ENCODE results near the gene SZT2.

The SZT2 gene

DNA sequence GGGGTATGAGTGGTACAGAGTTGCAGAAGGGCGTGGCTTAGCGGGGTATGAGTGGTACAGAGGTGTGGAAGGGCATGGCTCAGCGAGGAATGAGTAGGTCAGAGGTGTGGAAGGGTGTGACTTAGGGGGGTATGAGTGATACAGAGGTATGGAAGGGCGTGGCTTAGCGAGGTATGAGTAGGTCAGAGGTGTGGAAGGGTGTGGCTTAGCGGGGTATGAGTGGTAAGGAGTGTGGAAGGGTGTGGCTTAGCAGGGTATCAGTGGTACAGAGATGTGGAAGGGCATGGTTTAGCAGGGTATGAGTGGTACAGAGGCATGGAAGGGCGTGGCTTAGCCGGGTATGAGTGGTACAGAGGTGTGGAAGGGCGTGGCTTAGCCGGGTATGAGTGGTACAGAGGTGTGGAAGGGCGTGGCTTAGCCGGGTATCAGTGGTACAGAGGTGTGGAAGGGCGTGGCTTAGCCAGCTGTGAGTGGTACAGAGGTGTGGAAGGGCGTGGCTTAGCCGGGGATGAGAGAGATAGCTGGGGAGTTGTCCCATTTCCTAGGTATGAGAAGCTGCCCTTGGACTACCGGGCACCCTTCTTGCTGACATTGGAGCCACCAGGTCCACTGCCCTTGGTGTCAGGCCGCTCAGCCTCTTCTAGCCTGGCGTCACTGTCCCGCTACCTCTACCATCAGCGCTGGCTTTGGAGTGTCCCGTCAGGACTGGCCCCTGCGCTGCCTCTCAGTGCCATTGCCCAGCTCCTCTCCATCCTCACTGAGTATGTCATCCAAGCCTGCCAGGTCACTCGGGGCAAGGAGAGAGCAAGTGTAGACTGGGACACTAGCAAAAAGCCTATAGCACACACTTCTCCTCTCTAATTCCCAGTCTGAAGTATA is 34.2 kb downstream of the SZT2 start:
- DNase-seq (ENCODE audit: low read depth): peak; percentile 17

DNA sequence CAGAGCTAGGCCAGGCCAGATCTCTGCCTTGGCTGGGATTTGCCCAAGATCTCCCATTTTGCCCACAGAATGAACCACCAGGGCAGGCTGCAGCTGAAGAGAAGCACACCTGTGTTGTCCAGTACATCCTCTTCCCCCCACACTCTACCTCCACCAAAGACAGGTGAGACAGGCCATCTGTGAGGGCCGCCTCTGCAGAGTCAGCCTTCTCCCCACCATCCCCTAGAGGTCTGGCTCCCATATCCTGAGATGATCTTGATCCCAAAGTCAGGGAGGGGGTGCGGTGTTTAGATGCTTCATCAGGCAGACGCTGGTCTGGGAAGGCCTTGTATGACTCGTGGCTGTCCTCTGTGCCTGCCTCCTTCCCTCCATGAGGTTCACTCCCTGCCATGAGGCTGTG is 35.3 kb downstream of the SZT2 start:
- DNase-seq (ENCODE audit: low read depth): peak; percentile 42

DNA sequence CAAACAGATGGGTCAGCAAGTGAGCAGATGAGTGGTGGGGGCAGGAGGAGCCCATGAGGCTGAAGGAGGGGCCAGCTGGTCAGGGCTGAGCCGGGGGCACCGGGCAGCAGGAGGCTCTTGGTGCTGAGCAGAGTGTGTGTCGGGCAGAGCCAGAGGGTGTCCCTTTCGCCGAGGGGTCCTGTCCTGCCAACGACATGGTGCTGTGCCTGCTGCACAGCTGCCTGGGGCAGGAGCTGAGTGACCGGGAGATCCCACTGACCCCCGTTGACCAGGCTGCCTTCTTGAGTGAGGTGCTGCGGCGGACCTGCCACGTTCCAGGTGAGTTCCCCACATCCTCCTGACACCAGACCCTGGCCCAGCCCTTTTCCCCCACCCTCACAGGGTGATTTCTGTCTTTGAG is 36.5 kb downstream of the SZT2 start:
- no peak for DNase-seq (ENCODE audit: low read depth)

DNA sequence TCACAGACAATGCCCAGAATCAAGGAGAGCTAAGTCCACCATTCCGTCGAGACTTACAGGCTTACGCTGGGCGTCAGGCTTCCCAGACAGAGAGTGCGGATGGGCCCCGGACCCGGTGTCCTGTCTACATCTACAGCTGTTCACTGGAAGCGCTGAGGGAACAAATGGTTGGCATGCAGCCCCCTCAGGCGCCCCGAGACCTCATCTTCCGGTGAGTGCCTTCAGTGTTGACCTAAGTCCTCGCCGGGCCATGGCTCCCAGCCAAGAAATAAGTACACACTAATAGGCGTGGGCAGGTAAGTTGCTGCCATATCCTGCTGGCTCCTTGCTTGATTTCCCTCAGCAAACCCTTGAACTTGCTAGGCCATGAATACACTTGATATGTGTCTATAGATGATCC is 37.8 kb downstream of the SZT2 start:
- DNase-seq (ENCODE audit: low read depth): no peak

DNA sequence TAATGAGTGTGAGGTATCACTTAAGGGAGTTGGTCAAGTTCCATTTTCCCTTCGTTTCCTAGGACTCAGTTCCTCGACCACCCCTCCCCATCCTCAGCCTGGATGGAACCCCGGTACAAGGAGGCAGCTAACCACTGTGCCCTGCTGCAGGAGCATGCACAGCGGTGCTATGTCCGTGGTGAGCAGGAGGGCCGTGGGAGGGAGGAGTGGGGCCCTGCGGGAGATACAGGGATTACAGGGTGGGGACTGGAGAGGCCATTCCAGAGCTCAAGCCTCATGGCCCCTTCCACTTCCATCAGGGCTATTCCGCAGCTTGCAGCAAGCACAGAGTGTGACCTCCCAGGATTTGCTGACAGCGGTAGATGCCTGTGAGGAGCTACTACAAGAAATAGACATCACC is 38.2 kb downstream of the SZT2 start:
- DNase-seq (ENCODE audit: low read depth): no peak

DNA sequence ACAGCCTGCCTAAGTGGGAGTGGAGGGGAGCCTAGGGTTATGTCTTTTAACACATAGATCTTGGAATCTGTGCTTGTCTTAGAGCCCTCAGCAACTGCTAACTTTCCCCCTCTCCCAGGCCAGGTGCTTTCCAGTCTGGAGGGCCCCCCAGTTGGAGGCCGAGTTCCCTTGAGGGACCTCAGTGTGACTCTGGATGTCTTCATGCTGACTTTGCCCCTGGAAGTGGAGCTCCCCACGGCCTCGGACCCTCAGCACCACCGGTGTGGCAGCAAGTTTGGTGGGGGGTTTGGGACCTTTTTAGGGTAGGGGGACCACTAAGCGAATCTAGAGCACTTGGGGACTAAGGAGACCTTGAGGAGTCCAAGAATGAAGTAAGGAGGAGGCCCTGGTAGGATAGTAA is 41.1 kb downstream of the SZT2 start:
- no peak for DNase-seq (ENCODE audit: low read depth)

DNA sequence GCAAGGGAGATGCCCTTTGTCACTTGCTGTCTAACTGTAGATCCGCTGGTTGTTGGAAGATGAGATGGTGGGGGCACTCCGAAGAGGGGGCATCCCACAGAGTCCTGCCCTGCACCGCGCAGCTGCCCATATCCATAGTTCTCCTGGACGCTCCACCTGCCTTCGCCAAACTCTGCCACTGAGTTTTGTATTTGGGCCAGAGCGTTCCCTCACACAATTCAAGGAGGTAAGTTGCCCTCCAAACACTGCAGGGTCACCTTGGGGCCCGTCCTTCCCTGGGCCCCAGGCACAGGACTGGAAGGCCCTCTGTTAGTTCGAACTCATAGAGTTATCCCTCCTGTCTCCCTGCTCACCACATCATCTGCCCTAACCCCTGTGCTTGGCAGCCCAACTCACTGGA is 42.0 kb downstream of the SZT2 start:
- DNase-seq (ENCODE audit: low read depth): no peak

DNA sequence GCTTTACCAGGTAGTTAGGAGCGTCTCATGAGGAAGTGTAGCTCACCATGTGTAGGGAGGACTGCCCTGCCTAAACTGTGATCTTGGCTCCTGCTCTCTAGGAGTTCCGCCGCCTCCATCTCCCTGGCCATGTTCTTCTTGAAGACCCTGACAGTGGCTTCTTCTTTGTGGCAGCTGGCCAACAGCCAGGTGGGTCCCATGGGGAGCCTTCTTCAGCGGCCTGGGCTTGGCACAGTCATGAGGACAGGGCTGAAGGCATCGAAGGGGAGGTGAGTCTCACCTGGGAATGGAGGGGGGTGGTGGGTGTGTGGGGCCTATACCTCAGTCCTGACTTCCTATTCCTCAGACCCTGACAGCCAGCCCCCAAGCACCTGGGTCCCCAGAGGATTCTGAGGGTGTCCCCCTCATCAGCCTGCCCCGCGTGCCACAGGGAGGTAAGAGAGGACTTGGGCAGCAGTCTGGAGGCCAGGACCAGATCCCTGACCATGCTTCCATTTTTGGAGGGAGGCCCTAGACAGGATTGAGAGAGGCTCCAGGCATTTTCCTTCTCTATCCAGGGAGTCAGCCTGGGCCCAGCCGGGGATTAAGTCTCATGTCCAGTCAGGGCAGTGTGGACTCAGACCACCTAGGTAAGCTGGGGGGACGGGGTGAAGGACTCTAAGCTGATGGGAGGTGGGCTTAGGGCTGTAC is 42.6 kb downstream of the SZT2 start:
- DNase-seq (ENCODE audit: low read depth): no peak

DNA sequence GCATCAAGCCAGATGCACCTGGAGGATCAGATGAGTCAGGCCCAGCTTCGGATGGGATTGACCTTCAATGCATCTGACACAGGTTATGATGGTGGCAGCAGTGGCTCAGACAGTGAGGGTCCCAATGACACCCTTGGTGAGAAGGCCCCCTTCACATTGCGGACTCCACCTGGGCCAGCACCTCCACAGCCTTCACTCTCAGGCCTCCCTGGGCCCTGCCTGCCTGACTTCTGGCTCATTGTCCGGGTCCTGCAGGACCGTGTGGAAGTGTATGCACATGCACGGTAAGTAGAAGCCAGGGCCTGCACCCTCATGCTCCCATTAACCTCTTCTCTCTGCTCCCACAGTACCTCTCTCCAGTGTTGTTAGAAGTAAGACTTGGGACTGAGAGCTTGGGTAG is 43.2 kb downstream of the SZT2 start:
- no peak for DNase-seq (ENCODE audit: low read depth)

DNA sequence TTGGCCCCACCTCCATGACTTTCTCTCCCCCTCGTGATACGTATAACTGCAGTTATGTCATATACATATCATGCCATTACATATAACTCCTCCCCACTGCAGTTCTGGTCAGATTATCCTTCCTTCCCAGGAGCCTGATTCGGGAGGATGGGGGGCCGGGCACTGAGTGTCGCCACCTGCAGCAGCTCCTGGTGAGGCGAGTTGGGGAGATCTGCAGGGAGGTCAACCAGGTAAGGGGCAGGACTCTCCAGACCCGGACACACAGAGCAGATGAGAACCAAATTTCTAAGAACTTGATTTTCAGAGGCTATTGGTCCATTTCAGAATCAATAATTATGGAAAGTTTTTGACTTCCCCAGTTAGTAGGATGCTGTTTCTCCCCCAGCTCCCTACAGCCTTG is 44.6 kb downstream of the SZT2 start:
- DNase-seq (ENCODE audit: low read depth): no peak

DNA sequence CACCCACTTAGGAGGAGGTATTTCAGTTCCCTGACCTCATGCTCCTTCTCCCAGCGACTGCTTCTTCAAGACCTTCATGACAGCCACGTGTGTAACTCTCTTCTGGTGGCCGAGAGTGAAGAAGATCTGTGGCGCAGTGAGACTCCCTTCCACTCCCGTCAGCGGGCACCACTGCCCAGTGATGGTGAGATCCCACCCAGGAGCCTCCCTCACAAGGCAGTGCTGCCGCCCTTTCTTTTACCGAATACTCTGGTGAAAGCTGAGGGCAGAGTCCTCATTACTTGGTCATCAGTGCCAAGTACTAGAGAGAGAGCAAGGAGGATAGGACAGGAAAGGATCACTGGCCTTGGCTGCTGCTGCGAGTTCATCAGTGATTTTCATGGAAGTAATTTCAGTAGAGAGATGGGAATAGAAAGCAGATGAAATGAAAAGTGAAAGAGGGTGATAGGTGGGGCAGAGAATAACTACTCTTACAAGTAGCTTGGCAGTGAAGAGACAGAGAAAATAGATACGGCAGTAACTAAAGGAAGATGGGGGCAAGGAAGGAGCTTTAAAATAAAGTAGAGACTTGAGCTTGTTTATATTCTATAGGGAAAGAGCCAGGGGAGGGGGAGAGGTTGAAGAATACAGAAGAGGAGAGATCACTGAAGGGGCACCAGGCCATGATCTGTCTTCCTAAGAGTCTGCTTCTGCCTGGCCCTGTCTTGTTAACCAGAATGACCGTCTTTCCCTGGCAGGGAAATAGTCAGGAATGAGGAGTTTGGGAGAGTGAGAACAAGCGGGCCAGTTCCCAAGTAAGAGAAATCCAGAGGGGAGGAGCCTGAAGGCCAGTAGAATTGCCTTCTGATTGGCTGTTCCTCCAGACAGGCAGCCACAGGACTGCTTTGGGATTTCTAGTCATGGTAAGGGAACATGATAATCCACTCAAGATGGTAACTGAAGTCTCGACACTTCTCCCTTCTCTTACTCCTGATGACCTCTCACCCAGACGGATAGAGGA is 45.7 kb downstream of the SZT2 start:
- DNase-seq (ENCODE audit: low read depth): peak; percentile 20

DNA sequence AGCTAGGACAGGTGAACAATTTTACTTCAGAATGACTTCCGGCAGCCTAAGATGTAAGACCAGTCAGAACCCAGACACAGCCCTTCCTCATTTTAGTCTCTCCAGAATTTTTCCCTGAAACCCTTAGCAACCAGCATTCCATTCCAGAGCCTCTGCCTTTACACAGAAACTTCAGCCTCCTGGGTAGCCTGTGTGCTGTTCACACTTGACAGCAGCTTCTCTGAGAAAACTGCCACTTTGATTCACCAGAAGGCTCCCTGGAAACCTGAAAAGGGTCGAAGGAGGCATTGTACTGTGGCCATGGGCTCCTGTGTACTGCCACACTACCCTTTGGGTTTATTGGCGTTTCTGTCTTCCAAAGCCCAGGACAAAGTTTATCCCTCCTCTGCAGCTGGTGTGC is 46.7 kb downstream of the SZT2 start:
- DNase-seq (ENCODE audit: low read depth): no peak

DNA sequence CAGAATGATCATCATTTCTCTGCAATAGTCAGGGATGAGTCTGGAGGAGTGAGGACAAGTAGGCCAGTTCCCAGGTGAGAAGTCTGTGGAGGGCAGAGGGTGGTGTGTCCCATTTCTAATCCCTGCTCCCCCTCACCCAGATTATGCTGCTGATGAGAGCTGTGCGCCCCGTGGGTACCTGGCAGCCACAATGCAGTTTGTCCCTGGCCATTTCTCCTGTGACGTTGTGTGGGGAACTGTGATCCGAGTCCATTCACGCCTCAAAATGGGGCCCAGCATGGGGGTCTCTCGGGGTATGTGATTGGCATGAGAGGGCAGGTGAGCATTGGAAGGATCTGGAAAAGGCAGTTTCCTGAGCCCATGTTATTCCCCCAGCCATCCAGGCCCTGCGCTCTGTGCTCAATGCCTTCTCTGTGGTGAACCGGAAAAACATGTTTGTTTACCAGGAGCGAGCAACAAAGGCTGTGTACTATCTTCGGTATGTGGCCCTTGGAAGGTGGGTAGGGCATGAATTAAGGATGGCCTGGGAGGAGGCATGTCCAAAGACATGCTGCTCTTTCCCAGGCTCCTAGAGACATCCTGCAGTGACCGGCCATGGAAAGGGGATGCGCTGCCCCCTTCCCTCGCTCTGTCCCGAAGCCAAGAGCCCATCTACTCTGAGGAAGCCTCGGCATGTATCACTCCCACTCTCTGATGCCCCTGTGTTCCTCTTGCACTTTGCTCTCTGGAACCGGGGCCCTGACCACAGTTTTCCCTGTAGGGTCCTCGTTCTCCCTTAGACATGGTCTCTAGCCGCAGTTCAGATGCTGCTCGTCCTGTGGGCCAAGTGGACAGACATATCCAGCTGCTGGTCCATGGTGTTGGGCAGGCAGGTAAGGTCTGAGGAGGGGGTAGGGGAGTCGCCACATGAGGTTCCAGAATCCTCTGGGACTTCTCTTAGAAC is 47.6 kb downstream of the SZT2 start:
- DNase-seq (ENCODE audit: low read depth): no peak

DNA sequence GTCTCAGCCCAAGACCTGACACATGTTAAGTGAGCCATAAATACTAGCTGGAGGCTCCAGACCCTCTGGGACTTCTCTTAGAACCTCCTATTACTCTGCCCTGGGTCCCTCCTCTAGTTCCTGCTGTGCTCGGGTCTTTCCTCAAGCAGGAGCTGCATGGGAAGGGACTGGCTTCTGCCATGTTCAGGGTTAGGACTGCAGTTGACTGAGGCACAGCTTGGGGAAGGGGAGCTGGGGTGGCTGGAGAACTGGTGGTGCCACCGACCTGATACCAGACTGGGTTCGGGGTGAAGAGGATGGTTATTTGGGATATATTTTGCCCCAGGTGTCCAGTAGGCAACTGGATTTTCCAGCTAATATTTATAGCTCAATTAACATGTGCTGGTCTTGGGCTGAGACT is 48.3 kb downstream of the SZT2 start:
- no peak for DNase-seq (ENCODE audit: low read depth)

DNA sequence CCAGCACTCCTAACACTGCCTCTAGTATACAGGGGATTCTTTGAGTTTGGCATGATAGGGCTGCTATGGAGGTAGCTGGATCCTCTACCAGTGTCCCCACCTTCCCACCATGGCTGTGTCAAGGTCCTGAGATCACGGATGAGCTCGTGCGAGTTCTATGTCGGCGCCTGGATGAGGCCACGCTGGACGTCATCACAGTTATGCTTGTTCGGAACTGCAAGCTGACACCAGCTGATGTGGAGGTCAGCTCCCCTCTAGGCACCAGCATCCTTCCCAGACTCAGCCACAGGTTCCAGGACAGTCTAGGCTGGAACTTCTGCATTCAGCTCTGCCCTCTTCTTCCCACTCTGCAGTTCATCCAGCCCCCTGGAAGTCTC is 48.9 kb downstream of the SZT2 start:
- DNase-seq (ENCODE audit: low read depth): no peak

DNA sequence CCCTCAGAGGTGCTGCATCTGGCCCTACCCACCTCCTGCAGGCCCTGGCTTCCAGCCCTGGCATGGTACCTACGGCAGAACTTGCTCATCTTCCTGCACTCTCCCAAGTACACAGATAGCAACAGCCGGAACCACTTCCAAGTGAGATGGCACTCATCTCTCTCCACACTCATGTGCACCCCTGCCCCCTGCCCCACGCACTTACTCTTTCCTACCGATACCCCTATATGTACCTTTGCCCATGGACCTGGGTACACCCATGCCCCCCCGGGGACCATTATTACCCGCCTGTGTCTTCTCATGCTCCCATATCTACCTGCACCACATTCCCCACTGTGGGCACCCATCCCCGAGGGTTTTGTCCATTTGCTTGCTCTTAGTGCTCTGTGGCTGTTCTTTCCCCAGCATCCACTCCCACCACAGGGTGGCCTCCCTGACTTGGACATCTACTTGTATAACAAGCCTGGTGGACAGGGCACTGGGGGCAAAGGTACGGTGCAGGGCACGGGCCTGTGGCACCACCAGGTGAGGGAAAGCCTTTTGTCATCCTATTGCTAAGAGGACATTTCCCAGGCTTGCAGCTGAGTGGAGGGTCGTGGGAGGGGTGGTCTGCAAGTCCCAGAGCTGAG is 49.4 kb downstream of the SZT2 start:
- DNase-seq (ENCODE audit: low read depth): no peak

DNA sequence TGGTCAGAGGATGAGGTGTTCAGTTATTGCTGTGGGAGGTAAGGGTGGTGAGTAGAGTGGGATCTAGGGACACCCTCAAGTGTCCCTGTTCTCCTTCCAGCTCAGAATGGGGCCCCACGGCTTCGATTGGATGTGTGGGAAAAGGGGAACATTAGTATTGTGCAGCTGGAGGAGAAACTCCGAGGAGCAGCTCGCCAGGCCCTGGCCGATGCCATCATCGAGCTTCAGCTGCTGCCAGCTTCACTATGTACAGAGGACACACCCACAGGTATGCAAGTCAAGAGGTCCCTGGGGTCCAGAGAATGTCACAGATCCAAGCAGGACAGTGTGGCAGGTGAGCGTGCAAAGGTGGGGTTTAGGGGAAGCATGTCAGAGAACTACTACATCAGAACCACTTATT is 50.1 kb downstream of the SZT2 start:
- no peak for DNase-seq (ENCODE audit: low read depth)

DNA sequence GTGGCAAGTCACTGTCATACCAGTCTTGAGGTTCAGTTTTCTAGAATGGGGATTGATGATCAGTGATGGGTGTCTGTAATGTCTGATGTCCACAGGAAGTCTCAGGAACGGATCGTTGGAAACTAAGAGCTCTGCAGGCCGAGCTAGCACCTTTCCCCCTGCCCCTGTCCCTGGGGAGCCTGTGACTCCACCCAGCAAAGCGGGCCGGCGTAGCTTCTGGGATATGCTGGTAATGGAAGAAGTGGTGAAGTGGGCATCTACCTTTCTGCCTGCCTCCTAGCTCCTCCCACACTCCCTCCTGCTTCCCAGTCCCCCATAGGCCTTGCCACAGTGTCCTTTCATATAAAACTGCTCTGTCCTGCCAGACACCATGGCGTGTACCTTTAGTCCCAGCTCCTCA is 50.7 kb downstream of the SZT2 start:
- DNase-seq (ENCODE audit: low read depth): no peak

DNA sequence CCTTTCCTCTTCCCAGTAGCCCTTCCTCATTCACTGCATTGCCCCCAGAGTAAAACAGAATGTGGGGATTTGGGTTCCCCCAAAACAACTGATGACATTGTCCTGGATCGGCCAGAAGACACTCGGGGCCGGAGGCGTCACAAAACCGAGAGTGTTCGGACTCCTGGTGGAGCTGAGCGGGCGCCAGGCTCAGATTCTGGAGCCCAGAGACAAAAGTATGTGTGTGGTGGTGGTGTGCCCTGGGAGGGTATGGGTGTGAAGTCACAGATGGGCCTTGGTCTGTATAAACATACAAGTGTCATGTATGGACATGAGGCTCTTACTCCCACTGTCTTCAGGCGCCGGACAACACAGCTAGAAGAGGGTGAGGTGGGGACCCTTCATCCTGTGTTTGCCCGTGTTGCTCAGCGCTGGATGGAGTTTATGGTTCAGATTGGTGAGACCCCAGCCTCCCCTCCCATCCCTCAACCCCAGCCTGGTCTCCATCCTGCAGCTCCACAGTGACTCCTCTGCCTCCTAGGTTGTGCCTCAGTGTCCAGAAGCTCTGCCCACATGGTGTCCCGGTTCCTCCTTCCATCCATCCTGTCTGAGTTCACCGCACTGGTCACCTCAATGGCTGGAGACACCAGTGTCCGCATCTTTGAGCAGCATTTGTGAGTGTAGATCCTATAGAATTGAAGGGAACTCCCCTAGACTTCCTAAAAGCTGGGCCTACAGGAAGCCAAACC is 51.6 kb downstream of the SZT2 start:
- no peak for DNase-seq (ENCODE audit: low read depth)

Measured in ELR (cell line).